Inflammatory macrophage treated with lipopolysaccharide for 4 hours (primary cell): ENCODE data around the gene KLF13.

Experiments
- DNase-seq: peaks from one replicate; pipeline ENCODE4 v3.0.0-alpha.2; 2020

KLF13 gene

DNA sequence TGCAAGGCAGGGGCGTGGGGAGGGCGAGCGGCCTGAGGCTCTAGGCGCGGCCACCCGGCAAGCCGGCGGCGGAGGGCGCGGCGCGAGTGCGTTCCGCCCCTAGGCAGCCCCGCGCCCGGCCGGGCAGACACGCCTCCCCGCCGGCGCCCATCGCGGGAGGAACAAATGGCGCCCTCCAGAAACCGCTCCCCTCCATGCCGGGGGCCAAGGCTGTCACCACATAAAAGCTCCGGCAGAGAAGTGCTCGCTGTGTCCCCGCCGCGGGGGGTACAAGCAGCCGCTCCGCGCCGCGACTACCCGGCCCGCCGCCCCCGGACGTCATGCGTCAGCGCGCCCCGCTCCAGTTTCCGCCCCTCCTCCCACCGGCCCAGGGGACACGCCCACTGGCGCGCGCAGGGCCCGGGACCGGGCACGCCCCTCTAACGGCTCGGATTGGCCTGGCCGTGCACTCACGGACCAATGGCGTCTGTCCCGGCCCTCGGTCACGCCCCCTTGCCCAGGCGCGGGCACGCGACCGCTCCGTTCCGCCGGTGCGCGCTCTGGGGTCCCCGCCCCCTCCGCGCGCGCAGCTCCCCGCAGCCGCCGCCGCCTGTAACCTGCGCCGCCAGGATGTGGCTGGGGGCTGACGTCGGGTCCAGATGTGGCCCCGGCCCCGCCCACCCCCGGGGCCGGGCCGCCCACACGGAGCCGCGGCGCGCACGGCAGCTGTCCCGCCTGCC, at the start of gene KLF13:
TSS of gene KLF13 (plus strand) at position 680 of the 719 bp plus-strand sequence. CDS start 378 bp downstream, outside the sequence.
- DNase-seq: peak; percentile 98

DNA sequence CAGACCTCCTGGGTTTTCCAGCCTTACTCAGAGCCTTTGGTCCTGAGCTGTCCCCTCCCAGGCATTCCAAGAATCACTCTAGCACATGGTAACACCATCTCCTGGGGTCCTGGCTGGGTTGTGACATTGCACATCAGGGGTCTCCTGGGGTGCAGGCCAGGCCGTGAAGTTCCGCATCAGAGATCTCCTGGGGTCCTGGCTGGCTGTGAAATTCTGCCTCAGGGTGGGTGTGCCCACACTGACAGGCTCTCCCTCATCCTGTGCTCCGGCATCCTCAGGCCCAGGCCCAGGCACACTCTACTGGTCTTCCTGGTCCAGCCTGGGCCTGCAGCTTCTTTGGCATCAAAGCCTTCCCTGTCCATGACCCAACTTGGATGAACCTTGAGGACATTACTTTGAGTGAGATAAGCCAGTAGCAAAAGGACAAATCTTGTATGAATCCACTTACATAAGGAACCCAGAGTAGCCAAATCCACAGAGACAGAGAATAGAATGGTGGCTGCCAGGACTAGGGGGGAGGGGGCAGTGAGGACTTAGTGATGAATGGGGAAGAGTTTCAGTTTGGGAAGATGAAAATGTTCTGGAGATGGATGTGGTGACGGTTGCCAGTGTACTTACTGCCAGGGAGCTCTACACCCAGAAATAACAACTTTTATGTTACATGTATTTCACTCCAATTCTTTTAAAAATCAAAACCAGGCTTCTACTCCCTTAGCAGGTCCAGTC, 49.1 kb upstream of the KLF13 start:
- no peak for DNase-seq

DNA sequence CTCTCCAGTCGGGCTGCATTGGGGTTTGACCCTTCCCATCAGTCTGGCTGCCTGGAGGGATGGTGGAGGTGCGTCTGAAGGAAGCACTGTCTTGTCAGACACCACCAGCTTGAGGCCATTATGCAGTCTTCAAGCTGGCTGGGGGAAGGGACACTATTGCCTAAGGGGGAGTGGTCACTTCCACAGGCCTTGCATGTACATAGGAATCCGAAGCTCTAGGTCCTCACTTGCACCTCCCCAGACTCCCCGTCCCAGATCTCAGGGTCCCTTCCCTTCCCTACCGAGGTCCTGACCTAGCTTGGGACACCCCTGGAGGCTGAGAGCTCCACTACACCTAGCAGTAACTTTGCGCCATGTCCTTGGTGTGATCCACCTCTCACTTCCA, 48.6 kb upstream of the KLF13 start:
- no peak for DNase-seq

DNA sequence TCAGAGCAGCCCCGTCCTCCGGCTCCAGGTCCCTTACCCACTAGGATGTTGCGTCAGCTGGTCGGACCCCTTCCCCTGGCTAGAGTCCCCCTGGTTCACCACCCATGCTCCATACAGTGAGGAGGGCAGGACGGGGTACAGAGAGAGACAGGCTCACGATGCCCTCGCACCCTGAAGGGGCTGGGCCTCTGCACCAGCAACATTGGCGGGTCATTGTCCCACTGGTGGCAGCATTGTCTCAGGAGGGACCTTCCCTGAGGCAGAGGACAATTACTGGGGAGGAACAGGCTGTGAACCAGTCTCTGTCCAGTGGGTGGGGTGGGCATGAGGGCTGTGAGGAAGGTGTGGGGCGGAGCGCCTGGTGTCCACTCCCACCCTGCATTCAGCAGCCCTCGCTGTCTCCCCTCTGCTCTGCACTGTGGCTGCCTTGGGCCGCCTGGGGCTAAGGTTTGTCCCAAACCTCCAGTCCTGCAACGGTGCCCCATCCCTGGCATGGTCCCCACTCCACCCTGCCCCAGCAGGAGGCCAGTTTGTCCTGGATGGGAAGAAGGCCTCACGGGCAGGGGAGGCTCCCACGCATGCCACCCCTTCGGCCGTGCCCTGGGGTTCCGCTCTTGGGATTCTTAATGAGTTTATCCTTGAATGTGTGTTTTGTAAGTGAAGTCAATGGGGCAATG, 48.0 kb upstream of the KLF13 start:
- no peak for DNase-seq

DNA sequence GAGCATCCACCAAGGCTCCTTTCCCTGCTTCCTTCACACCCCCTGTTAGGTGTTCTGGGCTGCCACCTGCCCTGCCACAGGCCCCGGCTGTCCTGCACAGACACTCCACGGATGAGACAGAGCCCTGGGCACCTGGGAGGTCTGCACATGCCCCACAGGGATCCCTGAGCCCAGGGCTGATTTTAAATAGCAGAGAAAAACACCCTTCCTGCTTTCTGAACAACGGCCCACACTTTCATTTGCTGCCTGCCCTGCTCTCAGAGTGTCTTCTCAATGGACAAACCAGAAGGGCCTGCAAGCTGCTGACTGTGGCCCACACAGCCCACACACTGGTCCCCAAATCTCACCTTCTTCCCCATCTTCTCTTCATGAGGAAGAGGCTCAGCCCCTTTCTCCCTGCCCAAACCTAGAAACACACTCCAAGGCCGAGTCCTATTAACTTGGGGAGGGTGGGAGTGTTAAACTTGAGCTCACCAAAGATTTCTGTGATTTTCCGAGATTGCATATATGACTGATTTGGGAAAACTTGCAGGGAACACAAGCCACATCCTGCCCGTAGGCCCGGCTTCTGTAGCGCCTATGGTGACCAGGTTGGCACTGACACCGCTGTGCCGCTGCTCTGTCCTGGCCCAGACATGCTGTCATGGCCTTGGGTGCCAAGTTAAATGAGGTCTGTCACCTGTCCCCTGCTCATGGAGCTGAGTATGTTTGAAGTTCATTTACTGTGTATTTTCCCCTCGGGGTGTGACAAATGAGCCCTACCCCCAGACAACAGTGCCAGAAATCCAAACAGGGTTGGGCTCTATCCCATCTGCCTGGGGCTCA, 47.2 kb upstream of the KLF13 start:
- no peak for DNase-seq

DNA sequence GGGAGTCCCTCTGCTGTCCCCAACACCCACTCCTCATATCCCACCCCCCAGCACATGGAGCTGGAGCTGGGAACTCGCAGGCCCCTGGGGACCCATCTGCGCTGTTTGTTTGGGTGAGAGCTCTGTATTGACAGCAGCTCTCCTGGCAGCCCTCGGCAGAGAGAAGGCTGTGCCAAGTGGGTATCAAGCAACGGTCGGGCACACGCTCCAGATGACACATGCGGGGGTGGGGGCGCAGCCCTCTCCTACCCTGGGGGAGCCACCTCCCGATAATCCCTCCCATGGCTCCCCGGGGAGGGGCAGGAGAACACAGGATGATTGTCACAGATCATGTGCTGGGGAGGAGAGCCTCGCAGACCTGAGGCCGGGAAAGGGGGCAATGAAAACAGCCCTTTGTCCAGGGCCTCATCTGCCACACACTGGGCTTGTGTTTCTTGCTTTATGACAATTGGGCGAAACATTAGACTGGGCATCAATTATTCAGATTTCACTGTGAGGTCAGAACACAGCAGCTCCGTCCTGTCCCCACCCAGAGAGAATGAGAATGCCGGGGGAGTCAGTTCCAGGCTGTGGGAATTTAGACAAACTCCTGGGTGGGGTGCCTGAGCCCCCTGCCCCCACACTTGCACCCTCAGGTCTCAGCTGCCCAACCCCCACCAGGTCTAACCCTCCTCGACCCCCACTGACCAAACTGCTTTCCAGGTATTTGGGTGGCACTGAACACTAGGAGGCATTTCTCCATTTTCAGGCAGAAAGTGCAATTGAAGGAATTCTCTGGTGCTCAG, 46.4 kb upstream of the KLF13 start:
- no peak for DNase-seq

DNA sequence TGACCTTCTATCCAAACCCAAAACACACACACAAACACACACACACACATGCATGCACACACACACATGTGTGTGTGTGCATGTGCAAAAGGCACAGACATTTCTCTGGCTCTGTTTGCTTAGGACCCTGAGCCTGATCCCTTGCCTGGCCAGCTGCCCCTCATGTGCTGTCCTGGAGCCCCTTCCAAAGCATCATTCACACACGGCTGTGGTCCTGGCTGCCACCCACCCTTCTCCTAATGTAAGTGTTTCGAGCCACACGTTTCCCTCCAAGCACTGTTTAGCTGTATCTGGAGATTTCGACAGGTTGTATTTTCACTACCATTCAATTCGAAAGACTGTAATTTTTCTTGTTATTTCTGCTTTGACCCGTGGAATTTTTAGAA, 45.8 kb upstream of the KLF13 start:
- no peak for DNase-seq

DNA sequence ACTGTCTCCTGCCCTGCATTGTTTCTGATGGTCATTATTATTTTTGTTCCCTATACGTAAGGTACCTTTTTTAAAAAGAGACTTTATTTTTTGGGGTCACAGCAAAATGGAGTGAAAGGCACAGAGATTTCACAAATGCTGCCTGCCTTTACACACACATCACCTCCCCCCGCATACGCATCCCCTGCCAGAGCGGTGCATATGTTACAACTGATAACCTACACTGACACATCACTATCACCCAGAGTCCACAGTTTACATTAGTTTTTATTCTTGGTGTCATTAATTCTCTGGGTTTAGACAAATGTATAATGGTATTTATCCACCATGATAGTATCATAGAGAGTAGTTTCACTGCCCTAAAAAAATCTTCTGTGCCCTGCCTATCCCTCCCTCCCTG, 43.6 kb upstream of the KLF13 start:
- DNase-seq: no peak

DNA sequence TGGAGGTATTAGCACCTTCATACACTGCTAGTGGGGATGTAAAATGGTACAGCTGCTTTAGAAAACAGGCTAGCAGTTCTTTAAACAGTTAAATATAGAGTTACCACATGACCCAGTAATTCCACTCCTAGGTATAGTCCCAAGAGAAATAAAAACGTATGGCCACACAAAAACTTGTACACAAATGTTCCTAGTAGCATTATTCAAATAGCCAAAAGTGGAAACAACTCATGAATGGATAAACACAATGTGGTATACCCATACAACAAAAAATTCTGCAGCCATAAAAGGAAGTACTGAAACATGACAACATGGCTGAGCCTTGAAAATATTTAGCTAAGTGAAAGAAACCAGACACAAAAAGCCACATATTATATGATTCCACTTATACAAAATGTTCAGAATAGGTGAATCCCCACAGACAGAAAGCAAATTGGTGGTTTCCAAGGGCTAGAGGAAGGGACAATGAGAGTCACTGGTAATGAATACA, 40.8 kb upstream of the KLF13 start:
- DNase-seq: no peak

DNA sequence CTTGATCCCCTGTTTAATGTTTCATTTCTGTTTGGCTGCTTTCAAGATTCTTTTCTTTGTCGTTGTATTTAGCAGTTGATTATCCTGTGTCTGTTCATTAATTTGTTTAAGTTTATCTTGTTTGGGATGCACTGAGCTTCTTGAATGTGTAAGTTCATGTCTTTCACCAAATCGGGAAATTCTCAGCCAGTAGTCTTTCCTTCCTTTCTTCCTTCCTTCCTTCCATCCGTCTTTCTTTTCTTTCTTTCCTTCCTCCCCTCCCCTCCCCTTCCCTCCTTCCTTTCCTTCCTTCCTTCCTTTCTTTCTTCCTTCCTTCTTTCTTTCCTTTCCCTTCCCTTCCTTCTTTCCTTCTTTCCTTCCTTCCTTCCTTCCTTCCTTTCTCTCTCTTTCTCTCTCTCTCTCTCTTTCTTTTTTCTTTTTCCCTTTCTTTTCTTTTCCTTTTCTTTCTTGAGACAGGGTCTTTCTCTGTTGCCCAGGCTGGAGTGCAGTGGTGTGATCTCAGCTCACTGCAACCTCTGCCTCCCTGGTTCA, 35.5 kb upstream of the KLF13 start:
- no peak for DNase-seq

DNA sequence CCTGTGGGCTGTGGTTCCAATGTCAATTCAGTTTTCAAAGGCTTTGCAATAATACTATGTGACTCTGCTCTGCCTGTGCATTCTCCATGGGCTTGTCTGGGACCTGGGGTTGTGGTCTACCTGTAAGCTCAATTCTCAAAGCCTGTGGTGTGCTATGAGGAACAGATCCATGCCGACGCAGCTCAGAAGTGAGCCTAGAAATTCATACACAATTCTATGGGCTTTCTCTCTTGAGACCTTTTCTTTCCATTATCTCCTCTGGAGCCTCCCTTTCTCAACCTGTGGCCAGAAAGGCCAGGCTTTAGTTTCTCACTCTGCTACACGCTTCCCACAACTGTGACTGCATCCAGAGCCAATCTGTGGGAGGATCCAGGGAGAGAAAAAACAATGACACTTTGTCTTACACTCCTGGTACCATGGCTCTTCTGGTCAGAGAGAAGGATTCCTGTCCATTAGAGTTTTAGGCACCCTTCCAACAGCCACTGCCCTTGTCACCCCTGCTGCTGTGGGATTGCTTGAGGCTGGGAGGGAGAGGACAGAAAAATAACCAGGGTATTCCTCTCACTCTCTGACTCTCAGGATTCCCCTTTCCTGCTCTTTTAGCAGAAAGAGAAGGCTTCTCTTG, 34.1 kb upstream of the KLF13 start:
- no peak for DNase-seq

DNA sequence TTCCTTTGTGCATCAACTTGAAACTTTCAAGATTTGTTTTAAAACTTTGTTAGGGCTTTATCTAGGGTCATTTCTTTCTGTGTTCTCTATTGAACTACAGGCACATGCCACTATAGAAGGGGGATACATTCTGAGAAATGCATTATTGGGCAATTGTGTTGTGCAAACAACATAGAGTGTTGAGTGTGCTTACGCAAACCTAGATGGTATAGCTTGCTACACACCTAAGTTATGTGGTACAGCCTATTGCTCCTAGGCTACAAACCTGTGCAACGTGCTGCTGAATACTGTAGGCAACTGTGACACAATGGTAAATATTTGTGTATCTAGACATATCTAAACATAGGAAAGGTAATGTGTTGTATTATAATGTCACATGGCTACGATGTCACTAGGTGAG, 33.0 kb upstream of the KLF13 start:
- DNase-seq: peak; percentile 33

DNA sequence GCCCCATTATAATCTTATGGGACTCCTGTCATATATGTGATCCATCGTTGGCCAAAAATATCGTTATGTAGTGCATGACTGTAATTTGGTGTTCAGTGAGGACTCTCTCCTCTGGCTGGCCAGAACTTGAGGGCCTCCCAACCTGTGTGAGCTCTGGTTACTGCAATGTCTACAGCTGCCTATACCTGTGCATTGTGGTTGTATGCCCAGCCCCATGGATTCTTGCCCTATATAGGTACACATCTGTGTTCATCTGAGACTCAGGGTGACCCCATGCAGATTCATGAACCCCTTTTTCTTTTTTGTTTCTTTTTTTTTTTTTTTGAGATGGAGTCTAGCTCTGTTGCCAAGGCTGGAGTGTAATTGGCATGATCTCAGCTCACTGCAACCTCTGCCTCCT, 32.6 kb upstream of the KLF13 start:
- no peak for DNase-seq

DNA sequence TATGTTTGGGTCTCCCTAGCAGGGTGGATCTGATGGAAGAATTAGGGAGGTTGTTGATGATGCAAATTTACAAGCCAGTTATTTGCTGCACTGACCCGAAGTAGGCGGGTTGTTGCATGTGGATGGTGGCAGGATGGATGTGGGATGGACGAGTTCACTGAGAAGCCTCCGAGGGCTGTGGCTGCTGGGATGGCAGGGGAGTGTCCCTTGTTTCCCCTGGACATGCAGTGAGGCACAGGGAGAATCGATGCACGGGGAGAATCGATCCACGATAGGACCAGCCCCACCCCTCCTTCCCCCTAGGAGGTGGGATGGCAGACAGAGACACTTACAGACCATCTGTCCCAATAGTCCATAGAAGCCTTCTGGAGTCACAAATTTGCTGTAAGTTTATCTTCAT, 31.0 kb upstream of the KLF13 start:
- DNase-seq: no peak

DNA sequence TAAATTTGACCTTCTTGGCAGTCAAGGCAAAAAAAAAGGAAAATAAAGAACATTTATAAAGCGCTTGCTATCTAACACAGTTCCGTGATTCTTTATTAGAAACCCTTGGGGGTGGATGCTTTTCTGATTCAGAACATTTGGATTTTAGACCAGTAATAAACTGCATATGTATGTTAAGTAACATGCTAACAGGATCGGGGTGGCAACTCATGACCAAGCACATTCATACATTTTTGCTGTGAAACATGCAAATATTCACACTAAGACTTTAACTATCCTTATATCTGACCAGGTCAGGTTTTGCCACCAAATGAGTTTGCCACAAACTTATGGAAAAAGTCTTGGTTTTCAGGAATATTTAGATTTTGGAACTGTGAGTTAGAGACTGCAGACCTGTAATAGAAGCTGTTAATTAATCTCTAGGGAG, 30.4 kb upstream of the KLF13 start:
- no peak for DNase-seq

DNA sequence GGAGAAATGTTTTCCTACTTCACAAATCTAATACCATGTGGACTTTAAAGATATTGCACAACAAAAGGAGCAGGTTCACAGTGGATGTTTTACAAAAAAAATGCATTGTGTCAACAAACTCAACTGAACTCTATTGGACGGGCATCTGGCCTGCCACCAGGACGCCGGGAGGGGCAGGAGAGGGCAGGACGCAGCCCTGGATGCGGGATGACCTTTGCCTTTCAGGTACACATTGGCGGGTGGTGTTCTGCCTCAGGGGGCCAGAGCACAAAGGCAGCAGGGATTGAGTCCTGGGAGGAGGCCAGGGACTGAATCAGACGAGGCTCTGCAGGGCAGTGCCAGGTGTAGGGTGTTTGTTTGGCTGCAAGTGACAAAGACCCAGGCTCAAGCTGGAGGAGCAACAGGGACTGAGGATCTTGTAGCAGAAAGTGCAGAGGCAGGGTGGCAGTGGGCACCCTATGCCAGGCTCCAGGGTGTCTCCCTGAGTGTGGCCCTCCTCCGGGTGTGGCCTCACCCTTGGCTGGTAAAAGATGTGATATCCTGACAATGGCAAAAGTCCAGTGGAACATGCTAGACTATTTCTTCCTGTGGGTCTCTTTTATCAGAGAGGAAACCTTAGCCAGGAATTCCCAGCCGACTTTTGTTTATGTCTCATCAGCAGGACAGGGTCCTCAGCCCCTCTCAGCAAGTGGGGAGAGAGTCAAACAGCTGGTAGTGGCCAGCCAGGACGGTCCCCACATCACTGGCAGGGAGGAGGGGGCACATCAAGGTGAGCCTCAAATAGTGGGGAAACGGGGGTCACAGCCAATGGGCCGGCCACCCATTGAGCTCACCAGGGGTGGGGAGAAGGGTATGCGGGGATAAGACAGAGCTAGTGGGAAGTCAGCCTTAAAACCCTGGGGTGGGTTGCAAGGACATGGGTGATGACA, 29.7 kb upstream of the KLF13 start:
- no peak for DNase-seq

DNA sequence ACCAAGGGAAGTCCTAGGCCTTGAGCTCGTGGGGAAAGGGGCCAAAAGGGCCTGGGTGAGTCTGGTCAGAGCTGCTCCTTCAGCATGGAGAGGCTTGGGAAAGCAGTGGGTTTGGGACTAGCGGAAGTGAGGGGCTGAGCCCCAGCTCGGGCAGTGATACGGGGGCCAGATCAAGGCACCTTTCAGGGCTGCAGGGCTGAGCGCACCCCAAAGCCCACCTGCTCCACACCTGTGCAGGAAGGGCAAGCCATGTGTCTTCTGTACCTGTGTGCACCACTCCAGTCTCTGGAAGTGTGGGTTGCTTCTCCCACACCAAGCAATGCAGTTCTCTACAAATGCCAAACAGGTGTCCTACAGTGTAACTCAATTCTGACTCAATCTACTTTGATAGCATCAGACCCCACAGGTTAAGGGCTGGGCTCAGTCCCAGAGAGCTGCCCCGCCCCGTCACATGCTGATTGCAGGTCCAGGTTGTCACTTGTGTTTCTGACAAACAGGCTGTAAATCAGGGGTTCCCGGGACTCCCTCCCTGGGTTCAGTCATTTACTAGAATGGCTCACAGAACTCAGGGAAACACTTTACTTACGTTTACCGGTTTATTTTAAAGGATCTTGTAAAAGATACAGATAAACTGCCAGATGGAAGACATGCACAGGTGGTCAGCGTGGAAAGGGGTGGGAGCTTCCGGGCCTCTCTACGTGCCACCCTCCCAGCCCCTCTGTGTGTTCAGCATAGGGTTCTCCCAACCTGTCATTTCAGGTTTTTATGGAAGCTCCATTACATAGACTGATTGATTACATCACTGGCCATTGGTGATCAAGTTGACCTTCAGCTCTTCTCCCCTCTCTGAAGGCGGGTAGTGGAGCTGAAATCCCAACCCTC, 28.8 kb upstream of the KLF13 start:
- no peak for DNase-seq

DNA sequence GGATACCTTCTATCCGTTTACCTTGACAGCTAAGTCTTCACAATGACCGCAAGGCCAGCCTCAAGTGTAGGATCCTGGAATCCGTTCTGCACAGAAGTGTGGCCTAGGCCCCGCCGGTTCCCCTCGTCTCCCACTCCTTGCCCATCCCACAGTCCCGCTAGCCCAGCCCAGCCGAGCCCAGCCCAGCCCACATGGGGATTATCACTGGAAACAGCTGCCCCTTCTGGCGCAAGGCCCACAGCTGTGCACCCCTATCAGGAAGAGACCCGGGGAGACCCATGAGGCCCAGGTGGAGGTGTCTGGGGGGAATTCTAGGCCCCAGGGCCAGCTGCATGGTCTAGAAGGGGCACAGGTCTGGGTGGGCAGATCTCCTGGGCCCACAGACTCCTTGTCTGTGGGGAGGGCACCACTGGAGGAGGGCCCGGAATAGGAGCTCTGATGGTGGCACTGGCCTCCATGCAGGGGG, 27.9 kb upstream of the KLF13 start:
- no peak for DNase-seq

DNA sequence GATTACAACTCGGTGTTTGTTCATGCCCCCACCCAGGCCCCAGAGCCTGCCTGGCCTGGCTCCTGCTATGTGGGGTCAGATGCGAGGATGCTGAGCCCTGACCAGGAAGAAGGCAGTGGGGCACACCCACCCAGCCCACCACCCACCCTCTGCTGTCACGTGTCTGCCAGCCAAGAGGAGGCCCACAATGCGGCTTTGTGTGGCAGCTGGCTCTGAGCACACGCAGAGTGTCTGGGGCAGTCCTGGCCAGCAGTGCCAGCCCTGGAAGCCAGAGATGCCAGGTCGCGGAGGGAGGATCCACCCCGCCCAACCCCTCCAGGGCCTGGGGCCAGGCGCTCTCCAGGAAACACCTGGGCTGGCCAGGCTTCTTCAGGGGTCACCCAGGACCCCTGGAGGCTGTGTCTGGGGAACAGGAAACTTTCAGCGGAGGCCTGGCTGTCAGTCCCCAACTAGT, 26.4 kb upstream of the KLF13 start:
- no peak for DNase-seq
